HepG2 (cell line): ENCODE results near the gene SPON1. TPM values are rescaled to one million over a fixed set of nuclear protein-coding genes. Genes with fewer than 3 reads are reported as not detected.

ENCODE experiments used
- ATAC-seq: fragments of 200-7000 bp; cut with Tn5 transposase; 3 replicates; pipeline ENCODE4 v1.9.1; 2020; ENCODE audit warnings: mild to moderate bottlenecking, moderate library complexity
- BruUV-seq: library from RNA; stranded (reverse); fragments of 400-500 nt; replicated peaks from 2 replicates; lab custom pipeline; 2021; lab: Mats Ljungman, UMichigan
- CTCF ChIA-PET: fragments of 300-600 bp; formaldehyde crosslinking; extraction: SDS; loops from one replicate; lab custom pipeline; 2021; ENCODE audit warnings: low total read pairs, inconsistent platforms, low intra/inter-chr PET ratio; lab: Yijun Ruan, JAX
- POLR2A ChIA-PET: fragments of 350-600 bp; sonication (Branson Sonifier 250); formaldehyde crosslinking; loops from one replicate; lab custom pipeline; 2020; ENCODE audit warnings: antibody characterized with exemption, inconsistent platforms; lab: Yijun Ruan, JAX
- DNase-seq: peaks from one replicate; pipeline ENCODE4 v3.0.0-alpha.2; 2015; ENCODE audit warnings: low spot score
- FAIRE-seq: peaks from 3 replicates; lab custom pipeline; 2011; peaks lifted over from hg19 to GRCh38; lab: Jason Lieb, UNC
- H2AFZ ChIP-seq: one replicate; pipeline ENCODE4 v1.6.1; 2011; ENCODE audit warnings: low read length, inconsistent platforms
- H3K27ac ChIP-seq: fragments of 300-600 bp; 3 replicates; pipeline ENCODE4 v1.8.0; 2011; ENCODE audit warnings: mixed run types, mild to moderate bottlenecking, mixed read lengths, low read length, inconsistent platforms; ENCODE audit not compliant: insufficient read depth; ENCODE audit errors: extremely low read length
- H3K27me3 ChIP-seq, 2 experiments: fragments of 200-600 bp in 1 of 2; 2 replicates in 1 of 2; 3 replicates in 1 of 2; pipeline versions ENCODE4 v1.6.0 to v1.8.0; 2011; ENCODE audit warnings: low read length in 2 of 2, mild to moderate bottlenecking in 2 of 2, moderate library complexity in 2 of 2, inconsistent platforms in 1 of 2; ENCODE audit not compliant: insufficient read depth in 2 of 2, control insufficient read depth in 1 of 2
- H3K36me3 ChIP-seq, 2 experiments: fragments of 200-600 bp in 1 of 2; replicated peaks in 1 of 2; 2 replicates in 1 of 2; 3 replicates in 1 of 2; pipeline versions ENCODE4 v1.5.1 to v1.8.0; 2011; ENCODE audit warnings: low read length in 2 of 2, inconsistent platforms in 1 of 2; ENCODE audit not compliant: insufficient read depth in 2 of 2, control insufficient read depth in 1 of 2
- H3K4me1 ChIP-seq: 2 replicates; pipeline ENCODE4 v1.5.1; 2012; ENCODE audit warnings: low read length, inconsistent platforms; ENCODE audit not compliant: insufficient read depth
- H3K4me2 ChIP-seq: 2 replicates; pipeline ENCODE4 v1.6.0; 2011; ENCODE audit warnings: low read depth, low read length, inconsistent platforms
- H3K4me3 ChIP-seq, 3 experiments: fragments of 200-600 bp in 1 of 3; sonication (generic), shearing (Covaris generic) in 1 of 3; replicated peaks in 1 of 3; 2 replicates each; pipeline ENCODE4 v1.5.1; 2011 to 2016; ENCODE audit warnings: low read length in 3 of 3, inconsistent platforms in 2 of 3, low read depth in 2 of 3, mild to moderate bottlenecking in 2 of 3, control low read depth in 1 of 3, mixed read lengths in 1 of 3; ENCODE audit not compliant: insufficient read depth in 1 of 3
- H3K79me2 ChIP-seq: one replicate; pipeline ENCODE4 v1.6.1; 2011; ENCODE audit warnings: low read length, inconsistent platforms; ENCODE audit not compliant: insufficient read depth
- H3K9ac ChIP-seq: 2 replicates; pipeline ENCODE4 v1.6.0; 2011; ENCODE audit warnings: mild to moderate bottlenecking, low read depth, low read length, inconsistent platforms; ENCODE audit not compliant: insufficient read depth
- H3K9me3 ChIP-seq: 2 replicates; pipeline ENCODE4 v1.5.1; 2012; ENCODE audit warnings: mild to moderate bottlenecking, low read length
- H4K20me1 ChIP-seq: 2 replicates; pipeline ENCODE4 v1.6.0; 2011; ENCODE audit warnings: inconsistent platforms, mild to moderate bottlenecking, low read length, moderate library complexity; ENCODE audit not compliant: insufficient read depth
- AKNA ChIP-seq: sonication (generic); formaldehyde crosslinking; IDR thresholded peaks from 2 replicates; pipeline ENCODE4 v1.4.0; 2020; ENCODE audit warnings: missing genetic modification reagents, borderline replicate concordance
- MXD3 ChIP-seq: IDR thresholded peaks from 2 replicates; pipeline ENCODE4 v1.6.1; 2016; ENCODE audit warnings: mild to moderate bottlenecking, missing biosample characterization, missing genetic modification reagents
- PAX8 ChIP-seq: sonication (generic); formaldehyde crosslinking; IDR thresholded peaks from 2 replicates; pipeline ENCODE4 v1.8.0; 2022; ENCODE audit warnings: mild to moderate bottlenecking, missing genetic modification reagents, borderline replicate concordance
- SALL2 ChIP-seq: sonication (generic); formaldehyde crosslinking; IDR thresholded peaks from 2 replicates; pipeline ENCODE4 v1.8.1; 2023; ENCODE audit warnings: mild to moderate bottlenecking, missing genetic modification reagents, inconsistent platforms
- SIX4 ChIP-seq: sonication (generic); formaldehyde crosslinking; IDR thresholded peaks from 2 replicates; pipeline ENCODE4 v1.4.0; 2020; ENCODE audit warnings: missing genetic modification reagents
- SRF ChIP-seq: IDR thresholded peaks from 2 replicates; pipeline ENCODE4 v1.6.1; 2011; ENCODE audit warnings: mild to moderate bottlenecking, low read depth, low read length, moderate library complexity
- ZNF101 ChIP-seq: sonication (generic); formaldehyde crosslinking; IDR thresholded peaks from 2 replicates; pipeline ENCODE4 v1.4.0; 2020; ENCODE audit warnings: mild to moderate bottlenecking, low read depth, missing genetic modification reagents, borderline replicate concordance
- ZNF17 ChIP-seq: sonication (generic); formaldehyde crosslinking; IDR thresholded peaks from 2 replicates; pipeline ENCODE4 v1.5.0; 2020; ENCODE audit warnings: mild to moderate bottlenecking, missing genetic modification reagents
- ZNF460 ChIP-seq: sonication (generic); formaldehyde crosslinking; IDR thresholded peaks from 2 replicates; pipeline ENCODE4 v1.5.1; 2020; ENCODE audit warnings: missing genetic modification reagents, mild to moderate bottlenecking, borderline replicate concordance
- ZNF513 ChIP-seq: sonication (generic); formaldehyde crosslinking; conservative IDR thresholded peaks from 2 replicates; pipeline ENCODE4 v1.5.0; 2020; ENCODE audit warnings: missing genetic modification reagents
- ZNF7 ChIP-seq: IDR thresholded peaks from 2 replicates; pipeline ENCODE4 v1.6.1; 2016; ENCODE audit warnings: missing biosample characterization, missing genetic modification reagents
- ZNF782 ChIP-seq: sonication (generic); formaldehyde crosslinking; IDR thresholded peaks from 2 replicates; pipeline ENCODE4 v1.4.0; 2020; ENCODE audit warnings: missing genetic modification reagents, mild to moderate bottlenecking, borderline replicate concordance
- WGBS: methylation state at CpG from one replicate; pipeline ENCODE4 v1.1.6; 2017; ENCODE audit warnings: low lambda C conversion rate; 5-methylcytosine and 5-hydroxymethylcytosine counted together
- in situ Hi-C: cut with HindIII; loops from 2 replicates; pipeline ENCODE4 v1.10.0; 2017; ENCODE audit warnings: low pct_unique_long_range_greater_than_20kb; ENCODE audit not compliant: extremely low pct_ligation_motif_present
- intact Hi-C: fragments of 100-400 bp; cut with micrococcal nuclease; formaldehyde crosslinking; loops from one replicate; pipeline ENCODE4 v1.10.0; 2022; ENCODE audit not compliant: unreplicated experiment
- polyA plus RNA-seq, 8 experiments: library from polyadenylated mRNA; depleted of rRNA in 3 of 8; stranded (reverse) in 7 of 8; unstranded in 1 of 8; fragments of >200 nt; fragmentation: Illumina TruSeq in 4 of 8; extraction: Trizol in 4 of 8; gene quantifications; 2 replicates each; pipeline versions ENCODE4 v1.2.1 to v1.2.3, GENCODE V29; 2011 to 2016; ENCODE audit warnings: low read depth in 4 of 8, missing spikeins in 1 of 8, mixed read lengths in 1 of 8; ENCODE audit not compliant: insufficient read depth in 1 of 8
- total RNA-seq, 5 experiments: library from RNA; depleted of rRNA; stranded (reverse); fragments of >200 nt; fragmentation: Illumina TruSeq; extraction: Trizol; gene quantifications; 2 replicates each; pipeline ENCODE4 v1.2.3, GENCODE V29; 2016; ENCODE audit warnings: low read depth in 1 of 5
- TF ChIP-seq, protein P1 (sequence below): sonication (generic); formaldehyde crosslinking; IDR thresholded peaks from 2 replicates; pipeline ENCODE4 v1.8.1; 2023; ENCODE audit warnings: mild to moderate bottlenecking, missing genetic modification reagents, borderline replicate concordance

Gene SPON1
- total and polyA plus RNA-seq, 2 of the 13 experiments (the other 11 are each of a cell fraction or from before 2014, with no cell fraction given) = not detected

- TF ChIP-seq ZNF17 (no peak), ZNF513 (no peak), ZNF7 (CRISPR knock-in tag) (no peak), ZNF782 (no peak), SRF (no peak)
- Histone ChIP-seq H3K9me3 (no peaks in the 10 kb centered on the region), H3K27ac (no peak overlapping the region), H3K36me3 (no peaks in the 10 kb centered on the region), H4K20me1 (no peaks in the 10 kb centered on the region), H2AFZ (no peak overlapping the region), H3K4me2 (no peak overlapping the region), H3K79me2 (no peaks in the 10 kb centered on the region), H3K27me3 (no peaks in the 10 kb centered on the region; a peak in 1 of 5 replicates), H3K4me1 (no peaks in the 10 kb centered on the region), H3K9ac (no peak overlapping the region), H3K4me3 (no peak overlapping the region)
- BruUV-seq = no TSS peak
- CTCF ChIA-PET = no interaction called here
- in situ Hi-C loops (no loop called here), intact Hi-C loops (no loop called here)
- ATAC-seq (no peak), FAIRE-seq (no peak), DNase-seq (no peak)
- POLR2A ChIA-PET = no interaction called here
- 17% methylated on average over 2 of the region's 2 CpGs for WGBS
Measured at GRCh38 chr11:14001597-14001996, 39.1 kb downstream of the SPON1 start.

GRCh38 chr11:14007566-14007965 is 45.0 kb downstream of the SPON1 start:
- in situ Hi-C loops = no loop called here
- TF ChIP-seq MXD3 (CRISPR knock-in tag) (no peak), ZNF101 (no peak), ZNF460 (CRISPR knock-in tag) (no peak), SALL2 (CRISPR knock-in tag) (no peak), PAX8 (CRISPR knock-in tag) (no peak), AKNA (CRISPR knock-in tag) (no peak), SIX4 (CRISPR knock-in tag) (no peak)
- TF ChIP-seq, protein P1, sequence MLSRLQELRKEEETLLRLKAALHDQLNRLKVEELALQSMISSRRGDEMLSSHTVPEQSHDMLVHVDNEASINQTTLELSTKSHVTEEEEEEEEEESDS (CRISPR knock-in tag) = no peak

More at GRCh38 chr11:14007566-14007965, 45.0 kb downstream of the SPON1 start:
- Histone ChIP-seq H3K9me3 (no peaks in the 10 kb centered on the region), H3K36me3 (no peaks in the 10 kb centered on the region), H3K4me2 (no peak overlapping the region), H4K20me1 (no peaks in the 10 kb centered on the region), H3K9ac (no peak overlapping the region), H3K4me3 (no peak overlapping the region), H3K79me2 (no peaks in the 10 kb centered on the region), H3K4me1 (no peaks in the 10 kb centered on the region), H2AFZ (no peak overlapping the region), H3K27me3 (no peaks in the 10 kb centered on the region; a peak in 1 of 5 replicates), H3K27ac (no peak overlapping the region)
- ATAC-seq (no peak), FAIRE-seq (no peak), DNase-seq (no peak)
- ChIA-PET CTCF (no interaction called here), POLR2A (no interaction called here)
- 17% methylated on average over 6 of the region's 6 CpGs for WGBS
- intact Hi-C loops = no loop called here
- BruUV-seq = no TSS peak
